ENCODE results near the gene DDA1.

GRCh38 chr19:17307876-17308377, 1.4 kb upstream of the DDA1 start:
- TF ChIP-seq EZH2 (IDR thresholded peaks at IDR 0.05) = no peak
- TF ChIP-seq POLR2AphosphoS5 (IDR thresholded peaks at IDR 0.05; ENCODE audit: borderline replicate concordance, low read depth, low read length) = no peak

Measured in SK-N-MC (cell line).